Endothelial cell of umbilical vein (primary cell): ENCODE results near the gene CCDC91. TPM values are rescaled to one million over a fixed set of nuclear protein-coding genes. Genes with fewer than 3 reads are reported as not detected.

ENCODE experiments used
- BruUV-seq: library from RNA; stranded (reverse); fragments of 400-500 nt; replicated peaks from 2 replicates; lab custom pipeline; 2021; lab: Mats Ljungman, UMichigan
- CTCF ChIA-PET: fragments of 300-600, 350-600 bp; sonication (Branson Sonifier 250); formaldehyde crosslinking; loops from one replicate; lab custom pipeline; 2021; ENCODE audit warnings: antibody characterized with exemption, inconsistent platforms; lab: Charles Lee
- POLR2A ChIA-PET: fragments of 300-600, 350-600 bp; sonication (Branson Sonifier 250); formaldehyde crosslinking; loops from one replicate; lab custom pipeline; 2021; ENCODE audit warnings: antibody characterized with exemption, inconsistent platforms; lab: Charles Lee
- DNase-seq: peaks from one replicate; pipeline ENCODE4 v3.0.0-alpha.2; 2011; ENCODE audit warnings: low read depth, low spot score
- FAIRE-seq: peaks from 2 replicates; lab custom pipeline; 2011; peaks lifted over from hg19 to GRCh38; lab: Jason Lieb, UNC
- H2AFZ ChIP-seq: 2 replicates; pipeline ENCODE4 v1.6.0; 2012; ENCODE audit warnings: low read depth, low read length, control low read depth, inconsistent platforms
- H3K27ac ChIP-seq: 2 replicates; pipeline ENCODE4 v1.5.1; 2011; ENCODE audit warnings: low read depth, mild to moderate bottlenecking, control low read depth, low read length, moderate library complexity; ENCODE audit not compliant: insufficient read depth
- H3K27me3 ChIP-seq, 2 experiments: 2 replicates each; pipeline versions ENCODE4 v1.6.0 to v1.6.1; 2011; ENCODE audit warnings: low read length in 2 of 2, mixed read lengths in 1 of 2; ENCODE audit not compliant: control insufficient read depth in 2 of 2, insufficient read depth in 2 of 2
- H3K36me3 ChIP-seq, 2 experiments: 2 replicates in 1 of 2; 3 replicates in 1 of 2; pipeline ENCODE4 v1.5.1; 2011; ENCODE audit warnings: low read length in 2 of 2, mild to moderate bottlenecking in 1 of 2, moderate library complexity in 1 of 2; ENCODE audit not compliant: control insufficient read depth in 2 of 2, insufficient read depth in 2 of 2; ENCODE audit errors: extremely low read depth in 1 of 2
- H3K4me1 ChIP-seq: 3 replicates; pipeline ENCODE4 v1.5.1; 2011; ENCODE audit warnings: mild to moderate bottlenecking, low read length; ENCODE audit not compliant: control insufficient read depth, insufficient read depth; ENCODE audit errors: extremely low read depth
- H3K4me2 ChIP-seq: 2 replicates; pipeline ENCODE4 v1.6.1; 2011; ENCODE audit warnings: low read length, control low read depth, mixed read lengths; ENCODE audit not compliant: insufficient read depth
- H3K4me3 ChIP-seq, 3 experiments: fragments of 200-600 bp in 1 of 3; sonication (generic), shearing (Covaris generic) in 1 of 3; replicated peaks in 1 of 3; 2 replicates each; pipeline ENCODE4 v1.5.1; 2011 to 2016; ENCODE audit warnings: control low read depth in 3 of 3, low read length in 3 of 3, mild to moderate bottlenecking in 2 of 3, inconsistent platforms in 1 of 3, low read depth in 1 of 3, moderate library complexity in 1 of 3; ENCODE audit not compliant: insufficient read depth in 1 of 3
- H3K79me2 ChIP-seq: 2 replicates; pipeline ENCODE4 v1.6.0; 2012; ENCODE audit warnings: low read length, inconsistent platforms; ENCODE audit not compliant: control insufficient read depth, insufficient read depth
- H3K9ac ChIP-seq: replicated peaks from 2 replicates; pipeline ENCODE3; 2011; ENCODE audit warnings: low read length, control low read depth; ENCODE audit not compliant: insufficient read depth; ENCODE audit errors: extremely low read depth
- H3K9me1 ChIP-seq: replicated peaks from 3 replicates; pipeline ENCODE4 v1.6.0; 2011; ENCODE audit warnings: mild to moderate bottlenecking, low read length; ENCODE audit not compliant: control insufficient read depth, insufficient read depth; ENCODE audit errors: extremely low read depth
- H3K9me3 ChIP-seq: replicated peaks from 2 replicates; pipeline ENCODE4 v1.5.1; 2012; ENCODE audit warnings: low read length, inconsistent platforms; ENCODE audit not compliant: control insufficient read depth, insufficient read depth
- H4K20me1 ChIP-seq: replicated peaks from 2 replicates; pipeline ENCODE3; 2011; ENCODE audit warnings: mild to moderate bottlenecking, low read length; ENCODE audit not compliant: control insufficient read depth, insufficient read depth; ENCODE audit errors: extremely low read depth
- EZH2 ChIP-seq: IDR thresholded peaks from 2 replicates; pipeline ENCODE4 v1.6.1; 2012; ENCODE audit warnings: borderline replicate concordance, low read depth, mild to moderate bottlenecking, moderate library complexity, low read length, inconsistent platforms; ENCODE audit not compliant: severe bottlenecking
- FOS ChIP-seq: IDR thresholded peaks from 2 replicates; pipeline ENCODE4 v1.6.1; 2011; ENCODE audit warnings: mild to moderate bottlenecking, low read length, moderate library complexity, borderline replicate concordance; ENCODE audit not compliant: insufficient read depth
- GATA2 ChIP-seq: IDR thresholded peaks from 2 replicates; pipeline ENCODE4 v1.7.0; 2011; ENCODE audit warnings: low read depth, mild to moderate bottlenecking, moderate library complexity, mixed read lengths, low read length; ENCODE audit not compliant: insufficient read length, insufficient read depth
- JUN ChIP-seq: IDR thresholded peaks from 2 replicates; pipeline ENCODE4 v1.6.1; 2011; ENCODE audit warnings: borderline replicate concordance, low read depth; ENCODE audit not compliant: insufficient read length, insufficient read depth
- MYC ChIP-seq: IDR thresholded peaks from one replicate; pipeline ENCODE4 v1.6.1; 2011; ENCODE audit warnings: mild to moderate bottlenecking, low read depth, low read length
- POLR2A ChIP-seq: IDR thresholded peaks from 2 replicates; pipeline ENCODE4 v1.6.1; 2012; ENCODE audit warnings: low read depth, mild to moderate bottlenecking, control low read depth, low read length
- POLR2AphosphoS5 ChIP-seq: IDR thresholded peaks from 2 replicates; pipeline ENCODE4 v1.6.1; 2012; ENCODE audit warnings: low read depth, mild to moderate bottlenecking, control low read depth, low read length, moderate library complexity; ENCODE audit not compliant: insufficient read depth
- dilution Hi-C: fragments of 300-500 bp; cut with MboI; formaldehyde crosslinking; loops from one replicate; pipeline ENCODE4 v1.15.0; 2019; ENCODE audit warnings: low sequenced_read_pairs; ENCODE audit not compliant: extremely low pct_ligation_motif_present
- intact Hi-C: fragments of 100-400 bp; cut with micrococcal nuclease; formaldehyde crosslinking; loops from one replicate; pipeline ENCODE4 v1.10.0; 2022
- polyA plus RNA-seq, 4 experiments: library from polyadenylated mRNA; depleted of rRNA in 3 of 4; stranded (reverse) in 3 of 4; unstranded in 1 of 4; fragments of >200 nt; gene quantifications; 2 replicates each; pipeline versions ENCODE4 v1.2.1 to v1.2.3, GENCODE V29; 2011 to 2012; ENCODE audit warnings: missing spikeins in 1 of 4
- total RNA-seq: library from RNA; stranded (reverse); gene quantifications from 2 replicates; pipeline ENCODE4 v1.2.3, GENCODE V29; 2021
- TF ChIP-seq, protein P1 (sequence below), 2 donors: IDR thresholded peaks; 1 replicate in 1 of 2; 2 replicates in 1 of 2; pipeline ENCODE4 v1.5.1; 2011; ENCODE audit warnings: low read length in 2 of 2, mild to moderate bottlenecking in 2 of 2, moderate library complexity in 2 of 2, control low read depth in 1 of 2, inconsistent platforms in 1 of 2, low read depth in 1 of 2; ENCODE audit not compliant: insufficient read depth in 1 of 2; ENCODE audit errors: extremely low read depth in 1 of 2
- TF ChIP-seq, protein P2 (sequence below): IDR thresholded peaks from 2 replicates; pipeline ENCODE4 v1.6.1; 2011; ENCODE audit not compliant: insufficient read depth, insufficient read length

CCDC91 gene
- total and polyA plus RNA-seq, 2 donors (not counting 3 experiments of a cell fraction or from before 2014, with no cell fraction given): 3.8 to 10.5 TPM

DNA sequence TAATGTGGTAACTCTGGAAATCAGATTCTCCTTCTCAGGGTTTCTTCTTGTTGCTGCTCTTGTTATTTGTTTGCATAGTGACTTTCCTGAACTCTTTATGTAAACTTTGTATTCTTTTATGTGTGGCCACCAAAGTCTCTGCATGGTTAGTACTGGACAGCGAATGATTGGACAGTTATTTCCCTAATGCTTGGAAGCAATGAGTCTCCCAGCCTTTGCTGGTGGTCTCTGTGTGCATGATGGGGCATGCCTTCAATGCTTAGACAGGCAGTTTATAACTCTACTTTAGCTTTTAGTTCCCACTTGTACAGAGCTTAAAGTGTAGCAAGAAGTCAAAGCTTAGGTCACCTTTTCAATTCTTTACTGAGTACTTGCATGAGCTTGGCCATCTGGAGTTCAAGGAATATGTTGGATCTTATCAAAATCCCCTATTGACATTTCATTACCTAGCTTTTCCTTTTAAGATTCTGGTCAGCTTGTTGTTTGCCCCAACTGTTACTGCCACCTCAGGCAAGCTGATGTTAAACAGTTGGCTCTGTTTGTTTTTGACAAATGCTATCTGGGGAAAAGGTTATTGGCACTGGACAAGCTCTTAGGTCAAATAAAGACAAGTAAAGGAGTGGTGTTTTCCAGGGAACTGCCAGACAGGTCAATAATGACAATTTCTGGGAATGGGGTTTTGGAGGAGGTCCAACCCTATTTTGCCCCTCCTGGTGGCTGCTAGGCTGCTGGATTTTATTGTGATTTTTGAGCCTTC lies 12.3 kb downstream of the CCDC91 start:
- no peak overlapping the region for H3K27ac ChIP-seq
- CTCF ChIA-PET: interaction anchor here (1.1 kb wide), 1 partner anchor 189 kb away, joined by 3 read pairs; no protein-coding TSS in a partner anchor
- no peak overlapping the region for H3K4me2 ChIP-seq
- no peaks in the 10 kb centered on the region for H4K20me1 ChIP-seq
- no peaks in the 10 kb centered on the region for H3K36me3 ChIP-seq
- no peak for DNase-seq
- TF ChIP-seq, protein P1, sequence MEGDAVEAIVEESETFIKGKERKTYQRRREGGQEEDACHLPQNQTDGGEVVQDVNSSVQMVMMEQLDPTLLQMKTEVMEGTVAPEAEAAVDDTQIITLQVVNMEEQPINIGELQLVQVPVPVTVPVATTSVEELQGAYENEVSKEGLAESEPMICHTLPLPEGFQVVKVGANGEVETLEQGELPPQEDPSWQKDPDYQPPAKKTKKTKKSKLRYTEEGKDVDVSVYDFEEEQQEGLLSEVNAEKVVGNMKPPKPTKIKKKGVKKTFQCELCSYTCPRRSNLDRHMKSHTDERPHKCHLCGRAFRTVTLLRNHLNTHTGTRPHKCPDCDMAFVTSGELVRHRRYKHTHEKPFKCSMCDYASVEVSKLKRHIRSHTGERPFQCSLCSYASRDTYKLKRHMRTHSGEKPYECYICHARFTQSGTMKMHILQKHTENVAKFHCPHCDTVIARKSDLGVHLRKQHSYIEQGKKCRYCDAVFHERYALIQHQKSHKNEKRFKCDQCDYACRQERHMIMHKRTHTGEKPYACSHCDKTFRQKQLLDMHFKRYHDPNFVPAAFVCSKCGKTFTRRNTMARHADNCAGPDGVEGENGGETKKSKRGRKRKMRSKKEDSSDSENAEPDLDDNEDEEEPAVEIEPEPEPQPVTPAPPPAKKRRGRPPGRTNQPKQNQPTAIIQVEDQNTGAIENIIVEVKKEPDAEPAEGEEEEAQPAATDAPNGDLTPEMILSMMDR (IDR thresholded peaks at IDR 0.05; ENCODE audit: extremely low read depth in 1 of 2, insufficient read depth in 1 of 2, low read depth in 1 of 2, low read length in 2 of 2): no peak
- TF ChIP-seq GATA2 (no peak), POLR2A (no peak), FOS (no peak), MYC (no peak), JUN (no peak), POLR2AphosphoS5 (no peak), EZH2 (no peak)
- TF ChIP-seq, protein P2, sequence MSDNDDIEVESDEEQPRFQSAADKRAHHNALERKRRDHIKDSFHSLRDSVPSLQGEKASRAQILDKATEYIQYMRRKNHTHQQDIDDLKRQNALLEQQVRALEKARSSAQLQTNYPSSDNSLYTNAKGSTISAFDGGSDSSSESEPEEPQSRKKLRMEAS: no peak
- H2AFZ ChIP-seq: no peak overlapping the region
- intact Hi-C loops: no loop called here
- no peaks in the 10 kb centered on the region for H3K4me1 ChIP-seq
- no peaks in the 10 kb centered on the region for H3K9me1 ChIP-seq
- dilution Hi-C loops: no loop called here
- no peaks in the 10 kb centered on the region for H3K79me2 ChIP-seq
- POLR2A ChIA-PET: no interaction called here
- H3K27me3 ChIP-seq: no peaks in the 10 kb centered on the region
- BruUV-seq: no TSS peak
- no peaks in the 10 kb centered on the region for H3K9me3 ChIP-seq
- H3K4me3 ChIP-seq: no peak overlapping the region
- no peak overlapping the region for H3K9ac ChIP-seq
- FAIRE-seq: no peak
